ENCODE data around the gene RNF166. TPM values are rescaled to one million over a fixed set of nuclear protein-coding genes. Genes with fewer than 3 reads are reported as not detected.
A peak's percentile ranks its signal among the peaks of the same experiment; 100 is the strongest.

Gene RNF166
- polyA plus RNA-seq, 3 donors, result 99.3 to 255 (median 120) TPM

DNA sequence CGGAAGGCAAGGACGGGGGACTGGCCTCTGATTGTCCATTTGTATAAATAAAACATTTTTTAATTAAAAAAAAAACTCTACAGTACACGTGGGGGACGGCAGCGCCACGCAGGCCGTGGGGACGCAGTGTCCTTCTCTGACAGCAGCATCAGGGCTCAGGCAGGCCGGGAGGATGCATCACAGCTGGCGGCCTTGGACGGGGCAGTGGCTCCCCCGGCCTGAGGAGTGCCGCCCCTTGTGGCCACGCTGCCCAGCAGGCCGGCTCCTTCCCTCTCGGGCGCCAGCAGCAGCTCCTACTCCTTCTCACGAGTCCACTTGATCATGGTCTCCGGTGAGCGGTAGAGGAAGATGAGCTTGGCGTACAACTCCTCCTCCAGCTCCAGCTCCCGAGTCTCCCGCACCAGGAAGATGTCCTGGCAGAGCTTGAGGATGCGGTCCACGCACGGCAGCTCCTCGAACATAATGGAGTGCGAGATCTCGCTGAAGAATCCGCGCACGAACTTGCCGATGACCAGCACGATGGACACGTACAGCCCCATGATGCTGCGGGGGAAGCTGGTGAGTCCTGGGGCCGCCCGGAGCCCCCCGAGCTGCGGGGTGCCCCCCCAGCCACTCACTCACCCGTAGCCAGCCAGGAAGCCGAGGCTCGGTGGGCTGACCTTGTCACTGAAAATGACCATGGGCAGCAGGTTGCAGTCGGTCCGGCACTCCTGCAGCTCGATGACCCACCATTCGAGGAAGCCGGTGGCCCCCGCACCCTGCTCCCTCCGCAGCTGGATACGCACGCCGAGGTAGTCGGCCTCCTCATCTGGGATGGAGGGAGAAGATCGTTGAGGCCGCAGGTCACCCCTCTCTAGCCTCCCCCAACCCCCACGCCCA is 9.3 kb upstream of the RNF166 start:
- H3K27ac Mint-ChIP-seq, result peak overlapping the region in 1 of 7 donors; percentile 60
- H3K27me3 Mint-ChIP-seq (ENCODE audit: low read depth in 3 of 3), result no peaks in the 10 kb centered on the region
- Histone ChIP-seq H3K79me2 (ENCODE audit: insufficient read depth, low read length) (no peaks in the 10 kb centered on the region), H3K27me3 (ENCODE audit: control insufficient read depth in 2 of 2, insufficient read depth in 2 of 2, low read length in 2 of 2) (no peaks in the 10 kb centered on the region), H3K4me2 (replicated peaks; ENCODE audit: extremely low read depth, low read length, poor library complexity, severe bottlenecking) (no peak overlapping the region), H3K36me3 (replicated peaks in 1 of 2; ENCODE audit: control insufficient read depth in 1 of 2, insufficient read depth in 2 of 2, low read length in 2 of 2) (peaks cover 67 to 74% of the 10 kb centered on the region in 2 donors), H2AFZ (ENCODE audit: insufficient read depth, low read depth, low read length, poor library complexity, severe bottlenecking) (no peak overlapping the region), H3K9me3 (replicated peaks in 1 of 2; ENCODE audit: control insufficient read depth in 1 of 2, insufficient read depth in 1 of 2, low read length in 2 of 2) (no peaks in the 10 kb centered on the region), H3K4me3 (replicated peaks in 1 of 3; ENCODE audit: low read depth in 2 of 3, low read length in 3 of 3) (no peak overlapping the region), H3K27ac (ENCODE audit: low read depth in 1 of 2, low read length in 2 of 2) (no peak overlapping the region), H3K9ac (ENCODE audit: insufficient read depth, low read length, poor library complexity, severe bottlenecking) (no peak overlapping the region), H3K4me1 (ENCODE audit: control insufficient read depth in 1 of 2, insufficient read depth in 2 of 2, low read length in 2 of 2) (no peaks in the 10 kb centered on the region), H4K20me1 (ENCODE audit: insufficient read depth, low read length) (peaks cover 87% of the 10 kb centered on the region)
- H3K36me3 Mint-ChIP-seq, result peaks cover 44 to 71% of the 10 kb centered on the region in 2 donors
- H3K4me3 Mint-ChIP-seq, result no peak overlapping the region
- no peaks in the 10 kb centered on the region for H3K4me1 Mint-ChIP-seq
- TF ChIP-seq, protein P1, sequence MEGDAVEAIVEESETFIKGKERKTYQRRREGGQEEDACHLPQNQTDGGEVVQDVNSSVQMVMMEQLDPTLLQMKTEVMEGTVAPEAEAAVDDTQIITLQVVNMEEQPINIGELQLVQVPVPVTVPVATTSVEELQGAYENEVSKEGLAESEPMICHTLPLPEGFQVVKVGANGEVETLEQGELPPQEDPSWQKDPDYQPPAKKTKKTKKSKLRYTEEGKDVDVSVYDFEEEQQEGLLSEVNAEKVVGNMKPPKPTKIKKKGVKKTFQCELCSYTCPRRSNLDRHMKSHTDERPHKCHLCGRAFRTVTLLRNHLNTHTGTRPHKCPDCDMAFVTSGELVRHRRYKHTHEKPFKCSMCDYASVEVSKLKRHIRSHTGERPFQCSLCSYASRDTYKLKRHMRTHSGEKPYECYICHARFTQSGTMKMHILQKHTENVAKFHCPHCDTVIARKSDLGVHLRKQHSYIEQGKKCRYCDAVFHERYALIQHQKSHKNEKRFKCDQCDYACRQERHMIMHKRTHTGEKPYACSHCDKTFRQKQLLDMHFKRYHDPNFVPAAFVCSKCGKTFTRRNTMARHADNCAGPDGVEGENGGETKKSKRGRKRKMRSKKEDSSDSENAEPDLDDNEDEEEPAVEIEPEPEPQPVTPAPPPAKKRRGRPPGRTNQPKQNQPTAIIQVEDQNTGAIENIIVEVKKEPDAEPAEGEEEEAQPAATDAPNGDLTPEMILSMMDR (IDR thresholded peaks at IDR 0.05), result no peak
- WGBS (ENCODE audit: insufficient coverage), result 95% methylated on average over 47 of the region's 57 CpGs
- DNase-seq, result no peak
- H3K9me3 Mint-ChIP-seq, result no peaks in the 10 kb centered on the region
- intact Hi-C loops (cut with micrococcal nuclease), result no loop called here

DNA sequence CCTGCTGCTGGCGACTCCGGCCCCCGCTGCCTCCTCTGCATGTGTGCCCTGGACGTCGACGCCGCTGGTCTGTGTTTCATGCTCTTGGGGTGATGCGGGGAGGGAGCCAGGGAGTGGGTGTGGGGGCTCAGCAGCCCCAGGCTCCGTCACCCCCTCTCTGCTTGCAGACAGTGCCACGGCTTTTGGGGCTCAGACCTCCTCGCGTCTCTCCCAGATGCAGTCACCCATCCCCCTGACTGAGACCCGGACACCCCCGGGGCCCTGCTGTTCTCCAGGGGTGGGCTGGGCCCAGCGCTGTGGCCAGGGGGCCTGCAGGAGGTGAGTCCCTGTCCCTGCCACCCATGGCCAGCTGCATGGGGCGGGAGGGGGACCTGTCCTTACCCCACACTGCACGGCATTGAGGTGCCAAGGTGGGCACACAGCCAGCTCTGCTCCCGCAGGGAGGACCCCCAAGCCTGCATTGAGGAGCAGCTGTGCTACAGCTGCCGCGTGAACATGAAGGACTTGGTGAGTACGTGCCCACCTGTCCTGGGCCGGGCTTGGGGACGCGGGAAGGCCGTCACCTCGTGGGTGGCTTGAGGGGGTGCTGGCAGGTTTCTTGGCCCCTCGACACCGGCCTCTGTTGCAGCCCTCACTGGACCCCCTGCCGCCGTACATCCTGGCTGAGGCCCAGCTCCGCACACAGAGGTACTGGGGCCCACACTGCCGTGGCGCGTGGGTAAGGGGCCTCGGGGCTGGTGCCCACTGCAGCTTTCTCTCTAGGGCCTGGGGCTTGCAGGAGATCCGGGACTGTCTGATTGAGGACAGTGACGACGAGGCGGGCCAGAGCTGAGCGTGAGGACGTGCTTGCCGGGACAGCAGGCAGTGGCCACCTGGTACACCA is 8.5 kb upstream of the RNF166 start:
- TF ChIP-seq, protein P1 (IDR thresholded peaks at IDR 0.05), result no peak
- no peak overlapping the region for H3K4me3 ChIP-seq (replicated peaks in 1 of 3; ENCODE audit: low read depth in 2 of 3, low read length in 3 of 3)
- DNase-seq, result no peak

More for the DNA sequence above, 8.5 kb upstream of the RNF166 start:
- Mint-ChIP-seq H3K9me3 (no peaks in the 10 kb centered on the region), H3K4me1 (no peaks in the 10 kb centered on the region), H3K4me3 (no peak overlapping the region), H3K36me3 (peaks cover 39 to 69% of the 10 kb centered on the region in 2 donors), H3K27ac (no peak overlapping the region), H3K27me3 (ENCODE audit: low read depth in 3 of 3) (no peaks in the 10 kb centered on the region)
- no peaks in the 10 kb centered on the region for H3K9me3 ChIP-seq (replicated peaks in 1 of 2; ENCODE audit: control insufficient read depth in 1 of 2, insufficient read depth in 1 of 2, low read length in 2 of 2)
- no peak overlapping the region for H3K9ac ChIP-seq (ENCODE audit: insufficient read depth, low read length, poor library complexity, severe bottlenecking)
- H2AFZ ChIP-seq (ENCODE audit: insufficient read depth, low read depth, low read length, poor library complexity, severe bottlenecking), result no peak overlapping the region
- peaks cover under 1% of the 10 kb centered on the region for H3K79me2 ChIP-seq (ENCODE audit: insufficient read depth, low read length)
- no peaks in the 10 kb centered on the region for H3K27me3 ChIP-seq (ENCODE audit: control insufficient read depth in 2 of 2, insufficient read depth in 2 of 2, low read length in 2 of 2)
- WGBS (ENCODE audit: insufficient coverage), result 92% methylated on average over 36 of the region's 42 CpGs
- H3K4me1 ChIP-seq (ENCODE audit: control insufficient read depth in 1 of 2, insufficient read depth in 2 of 2, low read length in 2 of 2), result no peaks in the 10 kb centered on the region
- H3K4me2 ChIP-seq (replicated peaks; ENCODE audit: extremely low read depth, low read length, poor library complexity, severe bottlenecking), result no peak overlapping the region
- H4K20me1 ChIP-seq (ENCODE audit: insufficient read depth, low read length), result peaks cover 80% of the 10 kb centered on the region
- peaks cover 64 to 65% of the 10 kb centered on the region in 2 donors for H3K36me3 ChIP-seq (replicated peaks in 1 of 2; ENCODE audit: control insufficient read depth in 1 of 2, insufficient read depth in 2 of 2, low read length in 2 of 2)
- no peak overlapping the region for H3K27ac ChIP-seq (ENCODE audit: low read depth in 1 of 2, low read length in 2 of 2)
- intact Hi-C loops (cut with micrococcal nuclease), result no loop called here

All from CD14-positive monocyte (primary cell).